WERI-Rb-1 (cell line): ENCODE measurements around the gene APOBEC3F.
"Not testable (repeated sequence)": the region's sequence is repeated elsewhere in the genome, so short reads cannot be mapped to it uniquely, and the experiment has no call there.

Source experiments
- DNase-seq: peaks from one replicate; pipeline ENCODE4 v3.0.0-alpha.2; 2020
- H3K27ac ChIP-seq: fragments of 250-450 bp; sonication (Bioruptor Pico); 2 replicates; pipeline ENCODE4 v1.5.1; 2020; ENCODE audit warnings: mild to moderate bottlenecking, moderate library complexity
- H3K27me3 ChIP-seq: fragments of 250-450 bp; sonication (Bioruptor Pico); 2 replicates; pipeline ENCODE4 v1.5.1; 2021; ENCODE audit warnings: mild to moderate bottlenecking, low read depth, moderate library complexity; ENCODE audit not compliant: insufficient read depth, severe bottlenecking
- H3K36me3 ChIP-seq: fragments of 250-450 bp; sonication (Bioruptor Pico); 2 replicates; pipeline ENCODE4 v1.5.1; 2020; ENCODE audit warnings: mild to moderate bottlenecking, moderate library complexity
- H3K4me3 ChIP-seq: 2 replicates; pipeline ENCODE4 v1.5.1; 2011; ENCODE audit warnings: low read depth, mild to moderate bottlenecking, control low read depth, low read length
- H3K9me3 ChIP-seq: fragments of 250-450 bp; sonication (Bioruptor Pico); 2 replicates; pipeline ENCODE4 v1.5.1; 2021; ENCODE audit warnings: mild to moderate bottlenecking, moderate library complexity; ENCODE audit not compliant: severe bottlenecking
- TF ChIP-seq, protein P1 (sequence below): IDR thresholded peaks from 2 replicates; pipeline ENCODE4 v1.5.1; 2011; ENCODE audit warnings: low read depth, mild to moderate bottlenecking, control low read depth, inconsistent platforms, low read length

APOBEC3F gene

DNA sequence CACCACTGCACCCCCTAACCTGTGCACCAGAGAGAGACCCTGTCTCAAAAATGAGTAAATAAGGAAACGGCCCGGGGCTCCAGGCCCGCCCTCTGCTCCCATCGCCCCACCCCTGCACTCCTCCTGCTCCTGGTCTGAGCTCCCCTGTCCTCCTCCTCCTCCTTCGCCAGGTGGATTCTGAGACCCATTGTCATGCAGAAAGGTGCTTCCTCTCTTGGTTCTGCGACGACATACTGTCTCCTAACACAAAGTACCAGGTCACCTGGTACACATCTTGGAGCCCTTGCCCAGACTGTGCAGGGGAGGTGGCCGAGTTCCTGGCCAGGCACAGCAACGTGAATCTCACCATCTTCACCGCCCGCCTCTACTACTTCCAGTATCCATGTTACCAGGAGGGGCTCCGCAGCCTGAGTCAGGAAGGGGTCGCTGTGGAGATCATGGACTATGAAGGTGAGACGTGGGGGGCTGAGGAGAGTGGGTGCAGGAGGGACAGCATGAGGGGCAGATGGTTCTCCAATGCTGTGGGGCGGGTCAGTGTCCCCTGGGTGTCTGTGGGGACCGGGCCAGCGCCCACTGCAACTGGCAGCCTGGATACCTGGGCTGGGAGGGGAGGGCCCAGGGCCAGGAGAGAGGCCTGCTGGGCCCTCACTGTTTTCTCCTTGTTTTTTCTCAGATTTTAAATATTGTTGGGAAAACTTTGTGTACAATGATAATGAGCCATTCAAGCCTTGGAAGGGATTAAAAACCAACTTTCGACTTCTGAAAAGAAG, 22.9 kb upstream of the APOBEC3F start:
- no peaks in the 10 kb centered on the region for H3K27me3 ChIP-seq
- TF ChIP-seq, protein P1, sequence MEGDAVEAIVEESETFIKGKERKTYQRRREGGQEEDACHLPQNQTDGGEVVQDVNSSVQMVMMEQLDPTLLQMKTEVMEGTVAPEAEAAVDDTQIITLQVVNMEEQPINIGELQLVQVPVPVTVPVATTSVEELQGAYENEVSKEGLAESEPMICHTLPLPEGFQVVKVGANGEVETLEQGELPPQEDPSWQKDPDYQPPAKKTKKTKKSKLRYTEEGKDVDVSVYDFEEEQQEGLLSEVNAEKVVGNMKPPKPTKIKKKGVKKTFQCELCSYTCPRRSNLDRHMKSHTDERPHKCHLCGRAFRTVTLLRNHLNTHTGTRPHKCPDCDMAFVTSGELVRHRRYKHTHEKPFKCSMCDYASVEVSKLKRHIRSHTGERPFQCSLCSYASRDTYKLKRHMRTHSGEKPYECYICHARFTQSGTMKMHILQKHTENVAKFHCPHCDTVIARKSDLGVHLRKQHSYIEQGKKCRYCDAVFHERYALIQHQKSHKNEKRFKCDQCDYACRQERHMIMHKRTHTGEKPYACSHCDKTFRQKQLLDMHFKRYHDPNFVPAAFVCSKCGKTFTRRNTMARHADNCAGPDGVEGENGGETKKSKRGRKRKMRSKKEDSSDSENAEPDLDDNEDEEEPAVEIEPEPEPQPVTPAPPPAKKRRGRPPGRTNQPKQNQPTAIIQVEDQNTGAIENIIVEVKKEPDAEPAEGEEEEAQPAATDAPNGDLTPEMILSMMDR = no peak
- no peaks in the 10 kb centered on the region for H3K9me3 ChIP-seq
- H3K4me3 ChIP-seq = no peak overlapping the region
- no peaks in the 10 kb centered on the region for H3K36me3 ChIP-seq
- H3K27ac ChIP-seq = no peak overlapping the region
- DNase-seq = no peak

DNA sequence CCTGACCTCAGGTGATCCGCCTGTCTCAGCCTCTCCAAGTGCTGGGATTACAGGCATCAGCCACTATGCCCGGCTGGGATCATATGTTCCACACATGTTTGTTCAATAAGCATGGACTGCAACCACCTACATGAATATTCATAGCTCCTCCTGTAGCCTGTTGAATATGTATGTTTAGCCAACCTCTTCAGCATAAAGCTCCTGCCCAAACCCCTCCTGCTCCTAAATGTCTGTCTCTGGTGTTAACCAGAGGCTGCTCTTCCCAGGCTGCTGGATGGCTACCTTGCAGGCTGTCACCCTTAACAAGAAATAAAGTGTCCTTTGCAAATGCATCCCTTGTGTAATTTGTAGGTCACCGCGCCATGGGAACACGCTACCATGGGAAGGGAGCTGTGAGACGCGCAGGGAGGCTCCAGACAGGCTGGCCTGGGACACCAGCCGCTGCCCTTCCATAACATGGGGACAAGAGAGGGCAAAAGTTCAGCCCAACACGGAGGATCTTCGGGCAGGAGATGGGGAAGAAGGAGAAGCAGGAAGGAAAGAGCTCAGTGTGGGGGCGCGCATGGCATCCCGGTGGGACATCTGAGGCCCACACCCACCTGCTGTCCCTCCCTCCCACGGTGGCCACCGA, 20.5 kb upstream of the APOBEC3F start:
- H3K27ac ChIP-seq, DNase-seq, H3K36me3 ChIP-seq, H3K27me3 ChIP-seq, H3K4me3 ChIP-seq, H3K9me3 ChIP-seq: not testable (repeated sequence)

DNA sequence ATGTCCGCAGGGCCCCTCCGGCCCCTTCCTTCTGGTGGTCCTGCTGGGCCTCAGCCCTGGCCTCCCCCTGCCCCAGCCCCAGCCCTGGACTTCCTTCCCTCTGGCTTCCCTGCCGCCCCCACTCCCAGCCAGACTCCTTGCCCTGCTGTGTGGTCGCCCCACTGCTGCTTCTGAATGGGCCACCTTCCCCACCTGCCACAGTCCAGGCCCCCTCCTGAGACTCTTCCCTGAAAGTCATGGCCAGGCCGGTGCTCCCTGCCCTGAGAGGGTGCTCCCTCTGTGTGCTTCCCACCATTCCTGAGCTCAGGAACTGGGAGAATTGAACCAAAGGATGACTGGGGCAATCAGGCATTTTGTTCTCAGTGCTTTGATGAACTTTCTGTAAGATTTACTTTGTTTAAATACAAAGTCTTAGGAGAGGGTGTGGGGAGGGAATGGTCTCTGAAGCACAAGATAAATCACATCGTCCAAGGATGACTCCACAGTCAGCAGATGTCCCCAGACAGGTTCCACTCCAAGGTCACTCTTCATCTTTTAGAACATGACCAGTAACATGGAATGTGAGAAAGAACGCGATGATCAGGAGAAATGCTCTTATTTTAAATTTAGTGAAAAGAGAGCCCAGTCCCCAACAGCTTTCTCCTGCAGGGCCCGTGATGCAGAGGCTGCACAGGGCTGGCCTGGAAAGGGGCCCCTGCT, 19.0 kb upstream of the APOBEC3F start:
- TF ChIP-seq, protein P1 = no peak
- Histone ChIP-seq H3K27me3 (no peaks in the 10 kb centered on the region), H3K9me3 (no peaks in the 10 kb centered on the region), H3K27ac (no peak overlapping the region), H3K36me3 (no peaks in the 10 kb centered on the region), H3K4me3 (no peak overlapping the region)
- DNase-seq = no peak

DNA sequence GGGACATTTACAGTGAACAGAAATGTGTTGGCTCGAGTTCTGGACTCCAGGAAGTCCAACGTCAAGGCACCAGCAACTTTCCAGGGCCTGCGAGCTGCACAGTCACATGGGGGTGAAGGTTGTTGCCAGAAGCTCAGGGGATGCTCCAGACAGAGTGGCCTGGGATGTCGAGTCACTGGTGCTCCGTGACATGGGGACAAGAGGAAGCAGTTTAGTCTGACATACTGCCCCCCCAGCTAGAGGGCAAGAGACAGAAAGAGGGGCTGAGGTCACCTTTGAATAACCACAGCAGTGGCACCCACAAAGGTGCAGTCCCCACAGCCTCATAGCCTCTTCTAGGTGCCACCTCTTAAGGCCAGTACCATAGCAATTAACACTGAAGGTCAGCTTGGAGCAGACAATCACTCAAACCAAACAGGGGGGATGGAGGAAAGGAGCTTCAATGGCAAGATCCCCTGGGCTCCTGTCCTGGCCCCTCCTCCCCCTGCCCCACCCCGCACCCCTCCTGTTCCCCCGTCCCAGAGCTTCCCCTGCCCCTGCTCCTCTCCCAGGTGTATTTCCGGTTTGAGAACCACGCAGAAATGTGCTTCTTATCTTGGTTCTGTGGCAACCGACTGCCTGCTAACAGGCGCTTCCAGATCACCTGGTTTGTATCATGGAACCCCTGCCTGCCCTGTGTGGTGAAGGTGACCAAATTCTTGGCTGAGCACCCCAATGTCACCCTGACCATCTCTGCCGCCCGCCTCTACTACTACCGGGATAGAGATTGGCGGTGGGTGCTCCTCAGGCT, 15.9 kb upstream of the APOBEC3F start:
- Histone ChIP-seq H3K27me3 (no peaks in the 10 kb centered on the region), H3K36me3 (no peaks in the 10 kb centered on the region), H3K4me3 (no peak overlapping the region), H3K9me3 (no peaks in the 10 kb centered on the region), H3K27ac (no peak overlapping the region)
- TF ChIP-seq, protein P1 = no peak
- DNase-seq = no peak

DNA sequence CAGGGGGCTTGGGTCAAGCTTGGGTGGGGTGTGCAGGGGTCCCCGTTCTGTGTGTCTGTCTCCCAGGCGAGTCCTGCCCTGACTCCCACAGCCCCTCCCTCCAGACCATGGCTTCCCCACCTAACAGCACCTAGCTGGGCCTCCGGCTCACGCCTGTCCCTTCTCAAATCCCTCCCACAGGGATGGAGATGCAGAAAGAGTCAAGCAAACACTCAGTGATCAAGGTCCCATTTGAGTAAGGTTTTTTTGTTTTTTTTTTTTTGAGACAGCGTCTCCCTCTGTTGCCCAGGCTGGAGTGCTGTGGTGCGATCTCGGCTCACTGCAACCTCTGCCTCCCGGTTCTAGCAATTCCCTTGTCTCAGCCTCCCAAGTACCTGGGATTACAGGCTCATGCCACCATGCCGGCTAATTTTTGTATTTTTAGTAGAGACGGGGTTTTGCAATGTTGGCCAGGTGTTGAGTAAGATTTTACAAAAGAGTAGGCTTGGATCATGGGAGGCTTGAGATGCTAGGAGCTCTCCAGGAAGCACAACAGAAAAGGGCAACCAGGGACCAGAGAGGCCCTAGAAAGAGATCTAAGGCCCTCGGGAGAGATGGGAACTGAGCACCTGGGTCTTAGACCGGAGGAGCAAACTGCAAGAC, 14.0 kb upstream of the APOBEC3F start:
- TF ChIP-seq, protein P1 = no peak
- Histone ChIP-seq H3K9me3 (no peaks in the 10 kb centered on the region), H3K4me3 (no peak overlapping the region), H3K36me3 (no peaks in the 10 kb centered on the region), H3K27ac (no peak overlapping the region), H3K27me3 (no peaks in the 10 kb centered on the region)
- DNase-seq = no peak
